Suprapubic skin (tissue), 4 donors: Measurements from ENCODE around the gene C6orf52. TPM values are rescaled to one million over a fixed set of nuclear protein-coding genes. Genes with fewer than 3 reads are reported as not detected.
"Not testable (repeated sequence)": the region's sequence is repeated elsewhere in the genome, so short reads cannot be mapped to it uniquely, and the experiment has no call there.

Experiments used
- DNase-seq, 2 donors: peaks; one replicate each; pipeline ENCODE4 v3.0.0-alpha.2; 2019; ENCODE audit warnings: low spot score in 2 of 2
- H3K27ac ChIP-seq: fragments of 200-600 bp; sonication (generic); one replicate; pipeline ENCODE4 v1.5.1; 2019
- H3K27me3 ChIP-seq: fragments of 200-600 bp; sonication (generic); one replicate; pipeline ENCODE4 v1.5.1; 2019
- H3K36me3 ChIP-seq: fragments of 200-600 bp; sonication (generic); one replicate; pipeline ENCODE4 v1.5.1; 2019
- H3K4me1 ChIP-seq: fragments of 200-600 bp; sonication (generic); one replicate; pipeline ENCODE4 v1.5.1; 2019
- H3K4me3 ChIP-seq: fragments of 200-600 bp; sonication (generic); one replicate; pipeline ENCODE4 v1.5.1; 2019; ENCODE audit warnings: mild to moderate bottlenecking
- H3K9me3 ChIP-seq: fragments of 200-600 bp; sonication (generic); one replicate; pipeline ENCODE4 v1.5.1; 2019
- EP300 ChIP-seq: sonication (generic); formaldehyde crosslinking; IDR thresholded peaks from one replicate; pipeline ENCODE4 v1.6.1; 2017; ENCODE audit warnings: antibody characterized with exemption
- POLR2A ChIP-seq, 2 donors: fragments of 450-650 bp; IDR thresholded peaks; one replicate each; pipeline ENCODE4 v1.6.1; 2017; ENCODE audit warnings: antibody characterized with exemption in 2 of 2, mild to moderate bottlenecking in 2 of 2, moderate library complexity in 2 of 2
- POLR2AphosphoS5 ChIP-seq, 3 donors: sonication (generic); formaldehyde crosslinking; IDR thresholded peaks; one replicate each; pipeline ENCODE4 v1.6.1; 2017; ENCODE audit warnings: antibody characterized with exemption in 3 of 3
- WGBS: methylation state at CpG from one replicate; pipeline ENCODE4 v1.1.5; 2018; 5-methylcytosine and 5-hydroxymethylcytosine counted together
- total RNA-seq, 4 donors: library from RNA; depleted of rRNA; stranded (reverse); fragments of >200 nt; gene quantifications; one replicate each; pipeline ENCODE4 v1.1.0, GENCODE V29; 2016
- TF ChIP-seq, protein P1 (sequence below), 2 donors: fragments of 200-600 bp in 1 of 2; fragments of 450-650 bp in 1 of 2; sonication (generic) in 1 of 2; IDR thresholded peaks; one replicate each; pipeline ENCODE4 v1.5.1; 2016 to 2019; ENCODE audit warnings: antibody characterized with exemption in 2 of 2, mild to moderate bottlenecking in 1 of 2, moderate library complexity in 1 of 2

The C6orf52 gene
- total RNA-seq, 4 donors from 2014 or later: not detected

- Histone ChIP-seq H3K27ac (no peak overlapping the region), H3K9me3 (no peaks in the 10 kb centered on the region), H3K4me3 (no peak overlapping the region), H3K4me1 (no peaks in the 10 kb centered on the region), H3K36me3 (no peaks in the 10 kb centered on the region), H3K27me3 (no peaks in the 10 kb centered on the region)
- TF ChIP-seq POLR2A (IDR thresholded peaks at IDR 0.05) (no peak), EP300 (no peak)
- TF ChIP-seq, protein P1, sequence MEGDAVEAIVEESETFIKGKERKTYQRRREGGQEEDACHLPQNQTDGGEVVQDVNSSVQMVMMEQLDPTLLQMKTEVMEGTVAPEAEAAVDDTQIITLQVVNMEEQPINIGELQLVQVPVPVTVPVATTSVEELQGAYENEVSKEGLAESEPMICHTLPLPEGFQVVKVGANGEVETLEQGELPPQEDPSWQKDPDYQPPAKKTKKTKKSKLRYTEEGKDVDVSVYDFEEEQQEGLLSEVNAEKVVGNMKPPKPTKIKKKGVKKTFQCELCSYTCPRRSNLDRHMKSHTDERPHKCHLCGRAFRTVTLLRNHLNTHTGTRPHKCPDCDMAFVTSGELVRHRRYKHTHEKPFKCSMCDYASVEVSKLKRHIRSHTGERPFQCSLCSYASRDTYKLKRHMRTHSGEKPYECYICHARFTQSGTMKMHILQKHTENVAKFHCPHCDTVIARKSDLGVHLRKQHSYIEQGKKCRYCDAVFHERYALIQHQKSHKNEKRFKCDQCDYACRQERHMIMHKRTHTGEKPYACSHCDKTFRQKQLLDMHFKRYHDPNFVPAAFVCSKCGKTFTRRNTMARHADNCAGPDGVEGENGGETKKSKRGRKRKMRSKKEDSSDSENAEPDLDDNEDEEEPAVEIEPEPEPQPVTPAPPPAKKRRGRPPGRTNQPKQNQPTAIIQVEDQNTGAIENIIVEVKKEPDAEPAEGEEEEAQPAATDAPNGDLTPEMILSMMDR (IDR thresholded peaks at IDR 0.05): no peak
- no peak for DNase-seq
- 90% methylated on average over 7 of the region's 7 CpGs for WGBS
Measured at GRCh38 chr6:10676403-10676802, 18.0 kb downstream of the C6orf52 start.

DNA sequence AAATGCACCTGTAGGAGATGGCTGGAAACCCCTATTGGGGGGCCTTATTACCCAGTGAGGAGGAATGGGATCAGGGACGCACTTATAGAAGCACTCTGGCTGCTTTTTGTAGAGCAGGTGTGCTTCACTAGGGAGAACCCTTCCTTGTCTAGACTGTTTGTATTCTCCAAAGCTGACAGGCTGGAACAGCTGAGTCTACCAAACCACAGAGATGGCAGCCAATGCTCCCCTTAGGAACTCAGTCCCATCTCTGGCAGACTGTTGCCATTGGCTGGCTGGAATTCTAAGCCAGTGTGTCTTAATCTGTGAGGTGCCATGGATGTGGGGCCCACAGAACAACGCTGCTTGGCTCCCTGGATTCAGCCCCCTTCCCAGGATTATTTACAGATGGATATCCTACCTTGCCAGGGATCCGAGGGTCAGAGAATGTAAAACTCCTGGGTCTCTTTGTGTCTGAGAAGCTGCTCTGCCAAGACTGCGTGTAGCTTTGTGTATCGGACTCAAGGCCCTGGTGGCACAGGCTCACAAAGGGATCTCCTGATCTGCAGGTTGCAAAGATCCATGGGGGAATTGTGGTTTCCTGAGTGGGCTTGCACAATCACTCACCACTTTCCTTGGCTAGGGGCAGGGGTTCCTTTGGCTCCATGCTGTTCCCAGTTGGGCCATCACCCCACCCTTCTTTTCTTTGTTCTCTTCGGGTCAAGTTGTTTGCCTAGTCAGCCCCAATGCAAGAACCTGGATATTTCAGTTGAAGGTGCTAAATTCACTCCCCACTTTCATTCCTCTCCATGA, 26.1 kb downstream of the C6orf52 start:
- no peak for DNase-seq
- H3K27ac ChIP-seq: no peak overlapping the region
- no peaks in the 10 kb centered on the region for H3K4me1 ChIP-seq
- H3K4me3 ChIP-seq: no peak overlapping the region
- H3K27me3 ChIP-seq: no peaks in the 10 kb centered on the region
- no peaks in the 10 kb centered on the region for H3K9me3 ChIP-seq
- TF ChIP-seq POLR2AphosphoS5 (IDR thresholded peaks at IDR 0.05) (no peak), POLR2A (IDR thresholded peaks at IDR 0.05) (no peak), EP300 (no peak)
- no peaks in the 10 kb centered on the region for H3K36me3 ChIP-seq
- 85% methylated on average over 6 of the region's 6 CpGs for WGBS

DNA sequence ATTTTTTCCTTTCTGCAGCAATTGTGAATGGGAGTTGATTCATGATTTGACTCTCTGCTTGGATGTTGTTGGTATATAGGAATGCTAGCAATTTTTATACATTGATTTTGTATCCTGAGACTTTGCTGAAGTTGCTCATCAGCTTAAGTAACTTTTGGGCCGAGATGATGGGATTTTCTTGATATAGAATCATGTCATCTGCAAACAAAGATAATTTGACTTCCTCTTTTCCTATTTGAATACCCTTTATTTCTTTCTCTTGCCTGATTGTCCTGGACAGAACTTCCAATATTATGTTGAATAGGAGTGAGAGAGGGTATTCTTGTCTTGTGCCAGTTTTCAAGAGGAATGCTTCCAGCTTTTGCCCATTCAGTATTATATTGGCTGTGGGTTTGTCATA, 28.8 kb downstream of the C6orf52 start:
- not testable (repeated sequence) for DNase-seq, H3K27me3 ChIP-seq, H3K27ac ChIP-seq, H3K9me3 ChIP-seq, H3K36me3 ChIP-seq, H3K4me3 ChIP-seq, H3K4me1 ChIP-seq
- 54% methylated on average over 1 of the region's 1 CpG for WGBS

DNA sequence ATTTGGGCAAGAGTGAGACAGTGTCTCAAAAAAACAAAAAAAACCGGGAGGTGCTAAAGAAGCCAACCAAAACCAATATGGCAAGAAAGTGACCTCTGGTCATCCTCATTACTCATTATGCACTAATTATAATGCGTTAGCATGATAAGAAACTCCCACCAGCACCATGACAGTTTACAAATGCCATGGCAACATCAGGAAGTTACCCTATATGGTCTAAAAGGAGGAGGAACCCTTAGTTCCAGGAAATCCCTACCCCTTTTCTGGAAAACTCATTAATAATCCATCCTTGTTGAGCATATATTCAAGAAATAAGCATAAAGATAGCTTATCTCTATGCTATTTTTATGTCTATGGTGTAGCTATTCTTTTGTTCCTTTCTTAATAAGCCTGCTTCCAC, 31.7 kb downstream of the C6orf52 start:
- WGBS: 81% methylated on average over 2 of the region's 2 CpGs
- no peaks in the 10 kb centered on the region for H3K9me3 ChIP-seq
- H3K4me1 ChIP-seq: no peaks in the 10 kb centered on the region
- no peaks in the 10 kb centered on the region for H3K27me3 ChIP-seq
- no peak for DNase-seq
- H3K36me3 ChIP-seq: no peaks in the 10 kb centered on the region
- no peak overlapping the region for H3K27ac ChIP-seq
- TF ChIP-seq, protein P1 (IDR thresholded peaks at IDR 0.05): no peak
- TF ChIP-seq POLR2A (IDR thresholded peaks at IDR 0.05) (no peak), POLR2AphosphoS5 (IDR thresholded peaks at IDR 0.05) (no peak)
- H3K4me3 ChIP-seq: no peak overlapping the region

- WGBS: 95% methylated on average over 8 of the region's 8 CpGs
- Histone ChIP-seq H3K27me3 (no peaks in the 10 kb centered on the region), H3K4me1 (no peaks in the 10 kb centered on the region), H3K36me3 (no peaks in the 10 kb centered on the region), H3K9me3 (no peaks in the 10 kb centered on the region), H3K27ac (no peak overlapping the region), H3K4me3 (no peak overlapping the region)
- DNase-seq: no peak
- TF ChIP-seq, protein P1 (IDR thresholded peaks at IDR 0.05): no peak
- no peak for TF ChIP-seq POLR2AphosphoS5 (IDR thresholded peaks at IDR 0.05)
- no peak for TF ChIP-seq POLR2A (IDR thresholded peaks at IDR 0.05)
Measured at GRCh38 chr6:10662207-10662606, 32.2 kb downstream of the C6orf52 start.

DNA sequence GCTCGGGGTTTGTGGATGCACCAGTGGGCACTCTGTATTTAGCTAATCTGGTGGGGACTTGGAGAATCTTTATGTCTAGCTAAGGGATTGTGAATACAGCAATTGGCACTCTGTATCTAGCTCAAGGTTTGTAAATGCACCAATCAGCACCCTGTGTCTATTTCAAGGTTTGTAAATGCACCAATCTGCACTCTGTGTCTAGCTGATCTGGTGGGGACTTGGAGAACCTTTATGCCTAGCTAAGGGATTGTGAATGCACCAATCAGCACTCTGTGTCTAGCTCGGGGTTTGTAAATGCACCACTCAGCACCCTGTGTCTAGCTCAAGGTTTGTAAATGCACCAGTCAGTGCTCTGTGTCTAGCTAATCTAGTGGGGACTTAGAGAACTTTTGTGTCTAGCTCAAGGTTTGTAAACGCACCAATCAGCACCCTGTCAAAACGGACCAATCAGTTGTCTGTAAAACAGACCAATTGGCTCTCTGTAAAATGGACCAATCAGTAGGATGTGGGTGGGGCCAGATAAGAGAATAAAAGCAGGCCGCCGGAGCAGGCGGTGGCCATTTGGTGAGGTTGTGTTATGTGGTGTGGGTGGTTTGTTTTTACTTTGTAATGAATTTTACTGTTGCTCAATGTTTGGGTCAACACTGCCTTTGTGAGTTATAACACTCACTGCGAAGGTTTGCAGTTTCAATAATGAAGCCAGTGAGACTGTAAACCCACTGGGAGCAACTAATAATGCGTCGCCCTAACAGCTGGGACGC, 33.8 kb downstream of the C6orf52 start:
- not testable (repeated sequence) for H3K27ac ChIP-seq, H3K36me3 ChIP-seq, H3K9me3 ChIP-seq, H3K4me3 ChIP-seq, DNase-seq, H3K4me1 ChIP-seq, H3K27me3 ChIP-seq
- 90% methylated on average over 10 of the region's 11 CpGs for WGBS
